Inflammatory macrophage treated with lipopolysaccharide for 1 hour (primary cell): ENCODE measurements around the gene CNTNAP5.

ENCODE experiments used
- DNase-seq, 2 donors: peaks; one replicate each; pipeline ENCODE4 v3.0.0-alpha.2; 2020 to 2022

The CNTNAP5 gene

GRCh38 chr2:124162256-124162655, 137.2 kb downstream of the CNTNAP5 start:
- no peak for DNase-seq

DNA sequence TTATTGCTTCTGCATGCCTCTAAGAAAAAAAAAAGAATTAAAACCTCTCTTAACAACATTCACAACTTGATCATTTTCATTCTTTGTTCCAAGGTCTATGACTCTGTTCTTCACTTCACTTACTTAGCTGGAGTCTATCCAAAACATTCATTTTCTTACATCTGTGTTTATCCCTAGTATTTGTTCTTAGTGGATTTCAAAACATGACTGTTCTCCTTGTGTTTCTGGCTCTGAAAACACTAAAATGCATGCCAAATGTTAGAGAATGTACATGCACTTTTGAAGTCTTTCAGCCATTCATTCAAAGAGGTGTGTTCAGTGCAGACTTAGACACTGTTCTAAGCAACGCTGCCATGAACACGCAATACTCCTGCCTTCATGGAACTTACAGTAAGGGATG, 138.8 kb downstream of the CNTNAP5 start:
- DNase-seq = no peak

GRCh38 chr2:124165698-124166097, 140.6 kb downstream of the CNTNAP5 start:
- no peak for DNase-seq

- DNase-seq = no peak
Measured at GRCh38 chr2:124171472-124172063, 146.5 kb downstream of the CNTNAP5 start.

DNA sequence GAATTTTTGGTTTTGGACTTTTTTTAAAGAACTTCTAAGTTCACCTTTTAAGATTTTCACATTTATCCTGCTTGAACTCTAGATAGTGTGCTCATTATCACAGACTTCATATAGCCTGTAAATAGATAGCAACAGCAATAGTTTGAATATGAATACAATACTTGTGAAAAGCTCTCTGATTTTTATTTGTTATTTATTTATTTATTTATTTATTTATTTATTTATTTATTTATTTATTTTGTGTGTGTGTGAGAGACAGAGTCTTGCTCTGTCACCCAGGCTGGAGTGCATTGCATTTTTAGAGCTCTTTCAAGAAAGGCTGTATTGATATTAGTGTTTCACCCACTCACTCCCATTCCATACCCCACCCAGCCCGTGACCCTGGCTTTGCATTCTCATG, 153.6 kb downstream of the CNTNAP5 start:
- no peak for DNase-seq

- DNase-seq = no peak
Measured at GRCh38 chr2:124180635-124181034, 155.5 kb downstream of the CNTNAP5 start.

DNA sequence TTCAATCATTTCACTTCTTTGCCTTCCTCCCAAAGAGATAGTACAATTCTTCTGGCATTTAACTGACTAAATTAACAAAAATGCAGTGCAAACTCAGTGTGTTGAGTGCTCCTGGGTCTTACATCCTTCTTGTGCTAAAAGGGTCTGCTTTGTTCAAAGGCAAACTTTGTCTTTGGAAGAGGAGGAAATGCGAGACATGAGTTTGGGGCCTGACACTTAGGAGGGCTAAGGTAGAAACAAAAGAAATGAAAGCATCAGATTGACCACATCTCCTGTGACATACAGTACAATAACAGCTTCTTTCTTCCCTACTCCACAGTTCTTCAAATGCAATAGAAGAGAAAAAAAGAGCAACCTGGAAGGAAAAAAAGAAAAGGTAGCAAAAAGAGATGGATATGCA, 161.7 kb downstream of the CNTNAP5 start:
- DNase-seq = no peak

DNA sequence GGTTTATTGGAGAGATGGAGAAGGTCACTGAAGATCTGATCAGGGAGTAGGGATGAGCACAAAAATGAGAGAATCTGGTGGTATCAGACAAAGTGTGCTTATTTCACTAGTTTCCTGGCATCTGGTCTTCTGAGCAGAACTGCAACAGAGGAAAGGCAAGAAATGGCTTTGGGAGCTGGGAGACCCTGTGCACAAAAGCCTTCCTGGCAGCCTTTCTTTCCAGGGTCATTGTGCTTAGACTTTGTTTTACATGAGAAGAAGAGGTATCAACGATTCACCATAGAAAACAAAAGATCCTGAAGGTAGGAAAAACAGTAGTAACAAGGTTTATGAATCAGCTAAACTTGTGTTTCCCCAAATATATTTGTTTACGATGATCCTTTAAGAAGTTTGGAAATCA, 162.9 kb downstream of the CNTNAP5 start:
- no peak for DNase-seq

- DNase-seq = no peak
Measured at GRCh38 chr2:124193706-124194105, 168.6 kb downstream of the CNTNAP5 start.

DNA sequence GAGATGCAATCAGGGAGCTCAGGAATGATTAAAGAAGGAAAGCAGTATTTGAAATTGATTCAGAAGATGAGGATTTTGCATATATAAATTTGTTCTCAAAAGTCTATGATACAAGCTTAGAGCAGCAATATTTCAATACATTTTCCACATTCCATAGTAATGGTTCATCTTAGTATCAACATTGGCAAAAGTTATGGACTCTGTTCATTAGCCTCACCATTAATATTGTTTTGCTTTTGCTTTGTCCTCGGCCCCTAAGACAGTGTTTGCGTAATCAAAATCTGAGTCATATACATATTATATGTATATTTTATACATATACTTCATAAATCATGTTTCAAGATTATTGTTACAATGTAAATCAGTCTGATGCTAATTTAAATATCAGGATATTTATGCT, 176.6 kb downstream of the CNTNAP5 start:
- no peak for DNase-seq

GRCh38 chr2:124209441-124209840, 184.4 kb downstream of the CNTNAP5 start:
- DNase-seq = no peak

GRCh38 chr2:124211461-124211860, 186.4 kb downstream of the CNTNAP5 start:
- DNase-seq = no peak

DNA sequence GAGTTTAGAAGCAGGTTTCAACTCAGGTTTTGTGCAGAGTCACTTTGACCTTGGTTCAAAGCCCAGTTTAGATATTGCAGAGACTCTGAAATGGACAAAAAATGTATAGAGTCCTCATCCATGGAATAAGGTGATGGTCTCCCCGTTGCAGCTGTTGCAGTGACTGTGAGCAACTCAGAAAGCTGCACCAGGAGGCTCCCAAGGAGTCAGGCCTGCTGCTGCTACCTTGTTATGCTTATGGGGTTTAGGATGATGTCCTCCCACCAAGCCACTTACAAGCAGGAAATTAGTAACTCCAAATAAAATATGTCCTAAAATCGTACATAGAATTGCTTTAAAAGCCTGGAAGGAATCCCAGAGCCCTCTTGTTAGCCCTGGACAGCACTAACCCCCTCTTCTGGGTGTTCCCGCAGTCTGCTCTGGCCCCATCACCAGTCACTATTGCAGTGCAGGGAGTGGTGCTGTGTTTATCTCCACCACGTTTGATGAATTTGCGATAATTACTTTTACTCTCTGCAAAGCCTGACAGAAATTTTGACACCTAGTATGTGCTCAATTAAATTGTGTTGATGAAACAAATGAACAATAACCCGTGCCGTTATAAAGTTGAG, 189.0 kb downstream of the CNTNAP5 start:
- DNase-seq = no peak

DNA sequence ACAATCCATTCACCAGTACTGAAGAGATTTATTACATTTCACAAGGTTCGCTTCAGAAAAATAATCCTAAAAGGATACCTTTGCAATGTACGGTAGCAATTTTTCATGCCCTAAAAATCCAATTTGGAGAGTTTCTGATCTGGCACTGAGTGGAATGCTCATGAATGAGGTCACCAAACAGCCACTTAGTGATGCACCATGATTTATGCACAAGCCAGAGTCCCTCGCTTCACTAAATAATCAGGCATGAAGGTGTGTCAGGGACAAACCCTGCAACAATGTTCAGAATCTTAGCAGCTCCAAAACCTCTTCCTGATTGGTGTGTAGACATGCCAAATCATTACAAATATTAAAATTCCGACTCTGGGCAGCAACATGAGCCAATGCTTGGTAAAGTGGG, 221.1 kb downstream of the CNTNAP5 start:
- DNase-seq = no peak

GRCh38 chr2:124248386-124248785, 223.3 kb downstream of the CNTNAP5 start:
- no peak for DNase-seq

DNA sequence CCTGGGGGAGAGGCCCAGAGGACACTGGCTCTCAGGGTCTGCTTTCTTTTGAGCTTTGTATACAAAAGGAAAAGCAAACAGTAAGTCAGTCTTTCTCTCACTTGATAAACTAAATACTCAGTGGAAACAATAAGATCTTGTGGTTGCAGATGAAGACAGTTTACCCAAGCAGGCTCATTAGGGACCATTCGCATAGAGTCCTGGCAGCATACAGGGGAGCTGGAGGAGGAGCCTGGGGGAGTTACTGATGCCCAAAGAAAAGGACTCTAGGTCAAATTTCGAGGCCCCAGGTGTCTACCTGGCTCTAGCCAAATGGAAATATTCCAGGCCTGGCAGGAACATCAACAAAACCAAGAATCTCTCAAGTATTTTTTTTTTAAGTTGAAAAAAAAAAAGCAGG, 225.3 kb downstream of the CNTNAP5 start:
- no peak for DNase-seq

GRCh38 chr2:124254621-124255020, 229.5 kb downstream of the CNTNAP5 start:
- DNase-seq = no peak

- DNase-seq = no peak
Measured at GRCh38 chr2:124257120-124257519, 232.0 kb downstream of the CNTNAP5 start.

DNA sequence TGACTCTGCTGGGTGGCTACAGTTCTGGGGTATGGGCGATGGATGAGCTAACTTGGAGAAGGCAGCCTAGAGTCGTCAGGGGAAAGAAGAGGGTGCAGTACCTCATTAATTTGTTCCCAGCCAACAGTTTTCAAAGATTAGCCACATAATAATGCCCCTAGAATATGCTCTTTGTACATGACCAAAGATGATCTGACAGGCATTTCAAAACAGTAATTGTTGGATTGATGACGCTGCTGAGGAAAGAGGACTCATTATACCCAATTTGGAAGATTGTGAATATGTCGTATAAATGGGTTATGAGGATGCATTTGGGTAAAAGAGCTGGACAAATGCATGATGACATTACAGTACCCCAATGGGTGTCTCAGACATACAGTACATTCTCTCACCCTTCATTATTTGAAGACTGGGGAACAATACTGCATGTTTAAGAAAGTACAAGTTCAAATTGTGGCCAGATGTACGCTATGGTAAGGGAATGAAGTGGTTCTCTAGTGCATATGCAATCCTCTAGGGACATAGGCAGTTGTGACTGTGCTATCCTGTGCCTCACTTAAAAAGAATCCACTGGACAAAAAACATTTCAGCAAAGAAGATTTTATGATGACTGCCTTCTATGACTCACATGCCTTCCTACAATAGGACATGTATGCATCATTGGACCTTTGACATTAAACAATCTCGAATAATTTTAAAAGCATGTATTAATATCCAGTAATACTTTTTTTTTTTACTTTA, 233.2 kb downstream of the CNTNAP5 start:
- DNase-seq = no peak

DNA sequence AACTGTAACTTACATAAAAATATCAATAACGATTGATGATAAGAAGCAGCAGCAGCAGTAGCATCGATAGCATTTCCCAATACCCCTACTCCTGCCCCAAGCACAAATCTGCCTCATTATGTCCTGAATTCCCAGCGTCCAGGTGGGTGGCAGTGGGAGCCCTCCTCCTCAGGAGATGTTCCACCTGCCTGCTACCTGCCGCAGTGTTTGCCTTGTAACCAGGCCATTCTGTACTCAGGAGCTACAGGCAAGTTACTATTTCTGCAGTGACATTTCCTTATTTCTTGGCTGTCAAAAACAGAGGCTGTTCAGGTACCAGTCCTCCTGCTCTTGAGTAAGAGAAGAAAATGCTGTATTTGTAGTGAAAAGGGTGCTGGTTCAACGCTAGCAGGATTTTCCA, 236.4 kb downstream of the CNTNAP5 start:
- DNase-seq = no peak

GRCh38 chr2:124264551-124265091, 239.5 kb downstream of the CNTNAP5 start:
- no peak for DNase-seq

DNA sequence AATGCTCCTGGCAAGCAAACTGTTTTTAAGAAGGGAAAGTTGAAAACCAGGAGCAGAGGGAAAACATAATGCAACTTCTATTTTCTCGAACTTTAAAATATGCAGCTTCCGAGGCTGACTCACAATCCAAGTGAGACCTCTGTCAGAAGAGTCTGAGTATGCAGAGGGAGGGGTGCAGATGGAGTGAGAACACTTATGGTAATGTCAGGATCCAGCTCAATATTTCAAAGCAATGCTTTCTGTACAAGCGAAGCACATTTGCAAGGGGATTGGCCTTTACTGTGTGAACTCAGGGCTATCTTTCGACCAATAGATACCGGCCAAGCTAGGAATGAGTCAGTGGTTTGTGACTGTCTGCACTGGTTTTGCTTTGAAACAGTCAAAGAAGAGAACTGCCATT, 242.7 kb downstream of the CNTNAP5 start:
- DNase-seq = no peak

DNA sequence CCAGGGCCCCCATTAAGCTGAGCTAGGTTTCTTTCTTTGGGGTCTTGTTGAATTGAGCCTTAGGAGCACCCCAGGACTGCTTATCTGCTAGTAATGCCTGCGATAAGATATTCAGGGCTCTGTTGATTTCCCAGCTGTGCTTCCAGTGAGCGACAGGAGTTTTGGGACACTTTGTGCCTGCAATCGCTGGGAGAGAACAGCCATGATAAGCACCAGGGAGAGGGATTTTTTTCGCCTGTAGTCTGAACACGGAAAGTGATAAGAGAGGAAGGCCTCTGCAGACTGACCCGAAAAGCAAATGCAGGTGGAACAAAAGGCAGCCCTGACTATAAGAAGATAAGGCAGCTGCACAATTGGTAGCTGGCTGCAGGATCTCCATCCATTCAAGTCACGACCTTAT, 244.3 kb downstream of the CNTNAP5 start:
- no peak for DNase-seq

DNA sequence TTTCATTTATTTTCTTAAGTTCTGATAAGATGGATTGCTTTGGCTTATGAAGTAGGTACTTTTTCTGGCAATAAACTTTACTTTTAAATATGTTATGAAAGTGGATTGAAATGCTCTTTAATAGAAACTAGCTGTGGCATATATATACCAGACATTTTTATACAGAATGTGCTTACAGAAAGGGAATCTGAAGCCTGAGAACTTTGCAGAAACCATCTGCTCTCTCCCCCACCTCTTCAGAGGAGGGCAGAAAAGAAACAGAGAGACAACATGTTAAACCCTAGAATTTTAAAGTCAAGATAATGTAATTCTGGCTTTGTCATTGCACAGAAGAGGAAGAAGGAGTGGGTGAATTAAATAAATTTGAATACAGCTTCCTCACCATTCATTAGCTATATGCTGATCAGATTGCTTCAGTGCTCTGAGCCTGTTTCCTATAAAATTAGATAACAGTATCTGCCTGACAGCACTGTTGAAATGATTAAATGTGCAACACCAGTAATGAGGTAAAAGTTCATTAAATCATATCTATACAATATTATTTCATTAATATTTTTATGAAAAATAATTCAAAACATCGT, 247.3 kb downstream of the CNTNAP5 start:
- no peak for DNase-seq
